Ramos (cell line): ENCODE measurements around the gene CACNA2D3.

ENCODE experiments used
- in situ Hi-C: fragments of 300-500 bp; cut with MboI; formaldehyde crosslinking; loops from one replicate; pipeline ENCODE4 v1.14.3; 2022; ENCODE audit warnings: low sequenced_read_pairs; ENCODE audit not compliant: unreplicated experiment

Gene CACNA2D3

DNA sequence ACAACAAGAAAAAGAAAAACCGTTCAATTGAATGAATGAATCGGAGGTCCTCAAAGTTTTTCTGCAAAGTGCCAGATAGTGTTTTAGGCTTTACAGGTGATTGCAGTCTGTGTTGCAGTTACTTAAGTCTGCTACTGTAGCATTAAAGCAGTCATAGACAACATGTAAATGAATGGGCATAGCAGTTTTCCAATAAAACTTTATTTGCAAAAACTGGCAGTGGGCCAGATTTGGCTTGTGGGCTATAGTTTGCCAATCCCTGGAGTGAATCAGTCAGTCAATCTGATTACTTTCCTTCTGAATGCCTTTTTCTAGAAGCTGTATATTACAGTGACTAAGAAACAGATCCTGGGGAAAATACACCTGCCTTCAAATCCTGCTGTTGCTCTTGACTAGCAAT is 562.9 kb downstream of the CACNA2D3 start:
- in situ Hi-C loops = no loop called here

DNA sequence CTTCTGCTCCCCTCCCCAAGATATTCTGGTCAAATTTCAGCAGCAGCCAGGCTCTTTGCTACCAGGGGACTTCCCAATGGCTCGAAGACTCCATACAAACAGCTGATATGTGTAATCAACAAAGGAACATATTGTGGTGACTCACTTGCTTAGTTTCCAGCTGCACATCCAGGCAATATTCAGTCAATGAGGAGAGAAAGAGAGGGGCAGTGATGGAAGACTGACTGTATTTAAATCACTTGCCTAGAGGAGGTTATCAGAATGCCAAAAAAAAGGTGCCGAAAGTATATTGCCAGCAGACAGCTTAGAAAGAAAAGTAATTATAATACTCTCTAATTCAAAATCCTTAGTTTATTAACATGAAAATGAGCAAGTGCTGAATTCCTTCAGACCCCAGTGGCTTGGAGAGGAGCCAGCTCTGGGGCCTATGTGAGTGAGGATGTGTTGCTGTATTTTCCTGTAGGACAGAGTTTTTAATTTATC is 569.0 kb downstream of the CACNA2D3 start:
- in situ Hi-C loops = no loop called here

DNA sequence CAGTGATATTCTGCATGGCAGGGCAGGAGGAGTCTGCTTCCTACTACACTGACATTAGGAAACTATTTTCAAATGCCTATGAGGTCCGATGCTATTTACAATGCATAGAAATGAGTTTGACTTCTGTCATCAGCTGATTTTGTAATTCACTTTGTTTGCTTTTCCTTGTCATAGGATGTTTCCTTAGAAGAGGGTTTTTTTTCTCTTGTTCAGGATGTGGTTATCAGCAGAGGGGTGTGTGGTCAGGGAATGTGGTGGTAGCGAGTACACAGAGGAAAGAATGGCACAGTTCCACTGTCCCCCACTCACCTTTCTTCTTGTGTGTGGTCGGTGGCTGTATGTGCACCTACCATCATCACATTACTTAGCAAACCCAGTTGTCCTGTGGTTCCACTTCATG is 574.0 kb downstream of the CACNA2D3 start:
- in situ Hi-C loops = no loop called here

DNA sequence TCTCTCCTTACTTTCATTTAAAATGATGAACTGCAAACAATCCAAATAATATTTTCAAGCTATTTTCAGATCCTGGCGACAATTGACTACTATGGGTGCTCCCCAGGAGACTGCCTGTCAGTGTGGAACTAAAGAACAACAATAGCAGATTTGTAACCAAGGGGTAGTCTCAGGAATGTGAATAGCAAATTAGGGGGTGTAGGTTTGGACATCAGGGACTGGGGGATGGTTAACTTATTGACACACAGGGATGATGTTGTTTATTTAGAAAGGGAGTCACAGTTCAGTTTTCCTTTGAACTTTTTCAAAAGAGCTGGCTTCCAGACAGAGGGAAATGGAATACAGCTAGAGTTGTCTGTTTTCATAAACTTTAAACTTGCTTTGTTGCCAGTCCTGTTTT is 575.7 kb downstream of the CACNA2D3 start:
- in situ Hi-C loops = no loop called here

DNA sequence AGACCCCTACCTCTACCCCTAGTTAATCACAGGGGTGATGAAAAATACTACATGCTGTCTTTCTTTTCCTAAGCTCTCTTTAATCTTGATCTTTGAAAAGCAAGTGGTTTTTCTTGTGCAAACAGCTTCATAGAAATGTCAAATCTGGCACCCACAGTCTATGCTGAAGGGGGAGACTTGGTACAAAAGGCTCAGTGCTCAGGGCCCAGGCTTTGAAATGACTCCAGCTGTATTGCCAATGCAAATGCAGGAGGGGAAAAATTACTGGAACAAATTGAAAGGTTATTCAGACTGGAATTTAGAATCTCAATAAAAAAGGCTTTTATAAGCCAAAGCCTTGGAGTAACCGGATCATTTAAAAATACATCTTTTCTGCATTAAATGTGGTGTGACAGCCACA is 581.6 kb downstream of the CACNA2D3 start:
- in situ Hi-C loops = no loop called here

DNA sequence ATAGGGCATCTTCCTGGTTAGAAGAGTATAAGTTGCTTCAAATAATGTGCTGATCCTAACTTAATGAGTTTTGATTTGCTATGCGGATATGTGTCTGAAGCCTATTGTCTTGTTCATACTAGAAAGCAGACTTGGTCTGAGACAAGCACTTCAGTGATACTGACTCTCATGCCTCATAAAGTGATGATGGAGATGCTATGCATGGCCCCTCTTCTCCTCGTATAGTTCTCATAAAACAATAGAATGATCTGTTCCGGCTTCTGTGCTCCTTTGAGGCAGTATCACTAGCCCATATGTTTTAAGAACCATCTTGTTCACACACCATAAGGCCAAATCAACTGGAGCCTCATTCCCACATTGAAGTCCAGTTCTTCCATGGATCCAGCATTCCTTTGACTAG is 583.4 kb downstream of the CACNA2D3 start:
- in situ Hi-C loops = no loop called here

DNA sequence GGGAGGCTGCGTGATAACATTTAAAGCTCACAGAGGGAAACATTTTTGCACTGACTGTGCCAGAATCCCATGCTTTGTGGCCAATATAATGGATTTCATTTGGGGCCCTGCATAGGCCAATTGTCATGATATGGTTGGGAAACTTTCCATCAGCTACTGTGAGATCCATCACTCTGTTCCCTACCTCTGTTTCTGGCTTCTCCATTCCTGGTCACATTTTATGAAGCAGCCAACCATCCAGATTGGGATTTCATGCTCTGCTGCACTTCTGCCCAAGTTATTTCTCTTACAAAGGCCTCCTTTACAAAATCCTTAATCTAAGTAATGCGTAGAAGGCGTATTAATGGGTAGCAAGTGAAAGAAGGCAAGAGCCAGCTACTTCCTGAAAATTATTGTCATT is 584.4 kb downstream of the CACNA2D3 start:
- in situ Hi-C loops = no loop called here

DNA sequence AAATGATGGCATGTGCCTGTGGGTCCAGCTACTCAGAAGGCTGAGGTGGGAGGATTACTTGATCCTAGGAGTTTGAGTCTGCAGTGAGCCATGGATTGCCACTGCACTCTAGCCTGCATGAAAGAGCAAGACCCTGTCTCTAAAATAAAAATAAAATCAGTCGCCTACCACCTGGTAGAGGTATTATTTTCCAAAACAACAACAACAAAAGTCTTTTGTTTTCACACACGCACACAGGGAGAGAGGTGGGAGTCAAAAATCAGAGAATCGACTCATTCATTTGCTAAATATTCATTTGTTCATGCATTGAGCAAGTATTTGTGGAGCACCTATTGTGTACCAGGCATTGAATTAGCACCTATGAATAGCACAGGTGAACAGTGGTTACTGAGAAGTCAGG is 587.4 kb downstream of the CACNA2D3 start:
- in situ Hi-C loops = no loop called here

DNA sequence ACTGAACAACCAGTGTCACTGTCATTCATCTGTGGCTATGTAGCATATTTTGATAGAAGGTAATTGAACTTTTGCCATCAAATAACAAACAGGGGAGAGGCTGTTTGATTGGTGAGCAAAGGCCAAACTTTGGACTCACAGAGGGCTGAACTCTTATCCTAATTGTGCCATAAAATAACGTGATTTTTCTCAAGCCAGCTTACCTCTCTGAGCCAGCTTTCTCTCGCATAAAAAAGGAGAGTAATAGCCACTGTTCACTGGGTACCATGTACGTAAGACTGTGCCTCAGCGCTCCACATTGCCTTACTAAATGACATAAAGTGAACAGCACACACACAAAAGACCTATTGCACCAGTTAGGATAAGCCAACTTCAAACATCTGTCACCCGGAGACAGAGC is 588.6 kb downstream of the CACNA2D3 start:
- in situ Hi-C loops = no loop called here

DNA sequence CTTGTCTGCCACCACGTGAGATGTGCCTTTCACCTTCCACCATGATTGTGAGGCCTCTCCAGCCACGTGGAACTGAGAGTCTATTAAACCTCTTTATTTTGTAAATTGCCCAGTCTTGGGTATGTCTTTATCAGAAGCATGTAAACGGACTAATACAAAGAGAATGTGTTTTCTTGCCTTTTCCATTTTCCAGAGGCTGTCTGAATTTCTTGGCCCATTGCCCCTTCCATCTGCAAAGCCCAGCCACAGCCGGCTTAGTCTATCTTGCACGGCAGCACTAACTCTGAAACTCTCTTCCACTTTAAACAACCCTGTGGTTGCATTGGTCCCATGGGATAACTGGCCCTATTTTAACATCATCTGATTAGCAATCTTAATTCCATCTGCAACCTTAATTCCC is 590.2 kb downstream of the CACNA2D3 start:
- in situ Hi-C loops = no loop called here

DNA sequence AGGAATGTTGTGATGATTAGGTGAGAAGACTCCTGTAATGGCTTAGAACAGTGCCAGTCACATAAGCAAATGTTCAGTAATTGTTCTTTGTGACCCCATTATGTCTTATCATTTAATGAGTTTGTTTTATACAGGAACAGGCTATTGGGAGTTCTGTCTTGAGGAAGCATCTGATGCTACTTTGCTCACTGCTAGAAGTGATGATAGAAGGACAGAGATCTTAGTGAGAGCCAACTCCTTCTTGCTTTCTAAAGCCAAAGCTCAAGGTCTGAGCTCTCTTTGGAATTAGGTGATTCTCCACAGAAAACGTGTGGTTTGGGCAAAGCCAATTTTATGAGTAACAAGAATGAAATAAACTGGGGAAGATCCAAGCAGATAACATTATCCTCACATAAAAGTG is 590.7 kb downstream of the CACNA2D3 start:
- in situ Hi-C loops = no loop called here

DNA sequence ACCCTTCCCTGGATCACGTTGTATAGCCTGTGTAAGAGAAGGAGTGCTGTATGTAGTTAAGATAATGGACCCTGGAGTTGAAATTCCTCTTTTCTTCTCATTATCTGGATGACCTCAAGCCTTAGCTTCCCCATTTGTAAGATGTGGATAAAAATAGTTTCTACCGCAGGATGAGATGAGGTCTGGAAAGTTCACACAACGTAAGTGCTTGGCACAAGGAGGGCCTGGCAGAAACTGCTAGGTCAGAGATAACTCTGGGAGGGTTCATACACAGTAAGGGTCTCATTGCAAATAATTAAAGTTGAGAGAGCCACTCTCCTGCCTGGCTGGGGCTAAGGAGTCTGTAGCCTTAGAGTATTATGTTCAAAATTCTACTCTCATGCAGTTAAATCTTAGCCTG is 591.1 kb downstream of the CACNA2D3 start:
- in situ Hi-C loops = no loop called here

DNA sequence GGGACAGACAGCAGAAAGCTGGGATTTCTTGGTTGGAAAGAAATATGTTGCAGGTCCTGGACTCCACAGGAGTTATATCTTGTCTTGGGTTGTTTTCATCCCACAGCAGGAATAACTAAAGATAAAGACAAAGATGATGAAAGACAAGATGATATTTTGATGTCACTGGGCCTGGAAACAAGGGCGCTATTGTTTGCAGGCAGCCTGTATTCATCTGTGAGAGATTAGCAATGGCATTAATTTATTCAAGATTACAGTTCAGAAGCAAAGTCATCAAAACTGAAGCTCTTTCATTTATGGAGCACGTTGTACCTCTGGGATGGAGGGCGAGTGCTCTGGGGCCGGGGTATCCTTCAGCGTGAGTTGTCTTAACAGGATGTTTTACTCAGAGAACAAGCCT is 591.7 kb downstream of the CACNA2D3 start:
- in situ Hi-C loops = no loop called here

DNA sequence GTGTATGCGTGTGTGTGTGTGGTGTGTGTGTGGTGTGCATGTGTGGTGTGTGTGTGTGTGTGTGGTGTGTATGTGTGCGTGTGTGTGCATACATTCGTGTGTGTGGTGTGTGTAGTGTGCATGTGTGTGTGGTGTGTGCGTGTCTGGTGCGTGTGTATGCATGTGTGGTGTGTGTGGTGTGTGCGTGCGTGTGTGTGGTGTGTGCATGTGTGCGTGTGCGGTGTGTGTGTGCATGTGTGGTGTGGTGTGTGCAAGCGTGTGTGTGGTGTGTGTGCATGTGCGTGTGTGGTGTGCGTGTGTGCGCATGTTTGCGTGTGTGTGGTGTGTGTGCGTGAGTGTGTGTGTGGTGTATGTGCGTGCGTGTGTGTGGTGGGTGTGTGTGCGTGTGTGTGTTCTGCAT is 595.2 kb downstream of the CACNA2D3 start:
- in situ Hi-C loops = no loop called here

DNA sequence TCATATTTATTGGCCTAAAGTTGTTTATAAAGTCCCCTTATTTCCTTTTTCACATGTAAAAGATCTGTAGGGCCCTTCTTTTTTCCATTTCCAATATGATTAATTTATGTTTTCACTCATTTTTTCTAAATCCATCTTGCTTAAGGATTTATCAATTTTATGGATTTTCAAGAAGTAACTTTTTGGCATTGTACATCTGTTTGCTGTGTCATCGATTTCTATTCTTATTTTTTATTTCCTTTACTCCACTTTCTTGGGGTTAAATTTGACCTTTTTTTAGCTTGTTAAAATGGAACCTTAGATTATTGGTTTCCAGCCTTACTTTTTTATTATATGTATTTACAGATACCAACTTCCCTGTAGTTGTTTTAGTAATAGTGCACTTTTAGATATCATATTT is 597.6 kb downstream of the CACNA2D3 start:
- in situ Hi-C loops = no loop called here

DNA sequence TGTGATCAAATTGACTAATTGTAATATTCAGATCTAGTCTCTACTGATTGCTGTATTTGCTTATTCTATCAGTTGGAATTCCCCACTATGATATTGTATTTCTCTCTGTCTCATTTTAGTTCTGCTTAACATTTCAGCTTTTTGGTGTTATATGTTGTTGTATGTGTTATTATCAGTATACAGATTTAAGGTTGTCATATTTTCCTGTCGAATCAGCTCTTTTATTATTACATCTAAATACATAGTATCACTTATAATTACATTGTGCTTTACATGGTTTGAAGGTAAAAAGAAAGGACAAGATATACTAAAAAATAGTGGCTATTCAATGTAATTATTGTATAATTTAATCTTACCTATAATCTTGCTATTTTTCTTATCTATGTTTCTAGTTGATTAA is 598.3 kb downstream of the CACNA2D3 start:
- in situ Hi-C loops = no loop called here

DNA sequence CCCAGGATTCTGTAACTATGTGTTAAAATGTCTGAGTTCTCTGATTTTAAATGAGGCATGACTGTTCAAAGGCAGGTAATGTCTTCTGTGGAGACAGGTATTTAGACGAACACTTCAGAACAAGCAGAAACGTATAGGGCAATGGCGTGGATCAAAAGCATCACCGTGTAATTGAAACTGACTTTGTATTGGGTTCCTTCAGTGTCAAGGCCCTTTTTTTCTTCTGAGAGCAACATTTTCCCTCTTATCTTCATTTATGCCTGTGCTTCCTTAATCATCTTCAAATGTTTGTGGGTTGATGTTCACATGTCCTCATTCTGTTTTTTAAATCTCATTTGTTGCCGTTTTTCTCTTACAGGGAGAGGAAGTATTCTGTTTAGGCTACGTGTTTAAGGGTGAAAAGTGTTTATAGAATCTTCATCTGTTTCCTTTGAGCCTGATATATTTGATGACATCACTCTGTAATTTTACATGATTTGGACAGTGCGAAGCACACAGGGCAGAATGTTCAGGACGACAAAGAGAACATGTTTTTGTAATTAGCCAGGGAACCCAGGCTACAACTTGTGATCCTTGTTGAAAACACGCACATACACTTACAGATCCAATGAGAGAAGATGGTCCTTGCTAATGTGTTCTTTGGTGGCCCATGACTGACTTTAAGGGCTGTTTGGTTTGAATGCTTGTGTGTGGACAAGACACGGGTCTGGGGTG is 609.5 kb downstream of the CACNA2D3 start:
- in situ Hi-C loops = no loop called here

DNA sequence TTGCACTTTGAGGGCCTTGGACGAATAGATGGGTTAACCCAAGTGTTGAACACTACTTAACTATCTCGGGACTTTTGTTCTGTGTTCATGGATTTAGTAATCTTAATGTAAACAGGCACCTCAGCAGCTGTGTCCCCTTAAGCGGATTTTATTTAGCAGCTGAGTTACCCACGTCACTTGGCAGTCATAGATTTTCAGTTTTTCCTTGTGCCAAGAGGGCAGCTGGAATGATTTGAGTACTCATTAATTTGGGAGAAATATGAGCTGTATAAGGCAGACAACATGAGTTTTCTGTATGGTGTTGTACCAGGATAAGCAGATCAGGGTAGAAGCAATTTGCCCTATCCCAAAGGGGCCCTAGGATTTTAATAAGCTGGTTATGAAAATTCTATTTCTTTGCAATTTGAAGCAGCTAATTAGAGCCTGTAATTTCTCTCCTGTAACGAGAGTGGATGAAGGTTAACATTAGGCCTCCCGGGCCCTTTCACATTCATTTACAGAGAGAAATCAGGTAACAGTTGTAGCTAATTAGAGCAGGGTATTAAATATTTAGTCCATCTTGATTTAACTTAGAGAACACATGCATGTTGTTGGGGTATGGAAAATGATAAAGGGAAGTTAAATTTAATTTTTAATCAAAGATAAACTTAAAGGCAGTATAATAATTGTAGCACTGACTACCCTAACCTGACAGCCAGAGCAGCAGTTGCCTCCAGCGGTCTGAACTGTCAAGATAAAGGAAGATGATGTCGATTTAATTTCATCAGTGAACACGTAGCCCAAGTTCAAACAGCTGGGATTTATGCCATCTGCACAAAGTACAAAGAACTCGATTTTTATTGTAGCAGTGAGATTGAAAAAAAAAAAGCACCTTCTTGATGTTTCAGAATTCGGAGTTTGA is 611.0 kb downstream of the CACNA2D3 start:
- in situ Hi-C loops = no loop called here

DNA sequence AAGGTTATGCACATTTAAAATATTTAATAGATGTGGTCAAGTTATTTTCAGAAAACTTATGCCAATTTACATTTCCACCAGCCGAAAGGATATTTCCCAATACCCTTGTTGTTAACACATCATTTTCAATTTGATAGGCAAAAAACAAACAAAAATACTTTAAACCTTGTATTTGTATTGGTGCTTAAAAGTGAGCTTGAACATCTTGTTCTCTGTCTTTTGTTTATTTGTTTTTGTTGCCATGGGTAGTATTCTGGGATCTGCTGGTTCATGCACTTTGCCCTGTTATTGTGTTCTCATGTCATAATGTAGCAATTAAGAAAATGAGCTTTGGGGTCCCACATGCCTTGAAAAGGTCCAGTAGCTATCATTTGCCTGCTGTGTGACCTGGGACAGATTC is 614.1 kb downstream of the CACNA2D3 start:
- in situ Hi-C loops = no loop called here

DNA sequence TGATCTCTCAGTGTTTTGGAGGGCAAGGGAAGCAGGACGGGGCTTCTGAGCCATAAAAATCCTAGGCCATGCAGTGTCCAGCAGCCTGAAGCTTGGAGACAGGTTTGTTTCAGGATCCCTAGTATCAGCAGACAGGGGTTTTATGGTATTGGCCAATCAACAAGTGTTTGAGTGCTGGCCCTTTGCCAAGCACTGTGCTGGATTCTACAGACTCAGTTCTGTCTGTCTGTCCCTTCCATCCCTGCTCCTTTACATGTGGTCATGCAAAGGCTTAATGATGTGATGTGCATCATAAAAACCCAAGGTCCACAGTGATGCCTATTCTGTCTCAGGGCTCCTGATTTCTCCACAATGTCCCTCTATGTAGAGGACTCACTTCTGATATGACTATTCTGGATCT is 621.4 kb downstream of the CACNA2D3 start:
- in situ Hi-C loops = no loop called here

DNA sequence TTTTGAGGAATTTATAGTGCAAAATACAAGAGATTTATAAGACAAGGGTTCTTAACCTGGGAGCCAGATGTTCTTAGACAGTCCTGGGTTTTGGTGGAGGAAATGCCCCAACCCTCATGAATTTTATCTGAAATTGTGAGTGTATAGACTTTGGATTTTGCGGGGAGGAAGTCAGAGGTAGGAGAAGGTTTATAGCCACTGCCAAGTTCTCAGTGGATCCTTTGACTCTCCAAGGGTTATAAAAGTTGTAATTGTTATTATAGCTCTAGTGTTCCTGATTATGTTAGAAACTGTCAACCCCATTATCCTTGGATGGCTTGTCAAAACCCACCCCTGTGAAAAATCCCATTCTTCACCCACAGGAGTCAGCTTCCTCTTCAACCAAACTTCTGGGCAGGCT is 621.9 kb downstream of the CACNA2D3 start:
- in situ Hi-C loops = no loop called here

DNA sequence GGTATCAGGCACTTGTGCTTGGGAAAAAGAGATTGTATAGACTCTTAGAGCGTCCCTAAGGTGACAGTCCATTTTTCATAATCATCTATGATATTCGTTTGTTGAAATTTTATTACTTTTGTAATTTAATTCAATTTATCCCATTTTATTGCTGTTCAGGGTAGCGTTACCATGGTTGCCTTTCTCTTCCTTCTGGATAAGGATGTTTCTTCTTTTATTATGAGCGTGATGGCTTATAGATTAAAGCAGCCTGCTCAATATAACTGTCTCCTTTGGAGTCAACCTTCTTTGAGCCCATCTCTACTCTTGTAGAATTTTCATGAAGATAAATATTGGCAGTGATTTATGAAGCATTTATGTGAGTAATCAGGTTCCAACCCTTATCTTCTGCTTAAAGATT is 623.5 kb downstream of the CACNA2D3 start:
- in situ Hi-C loops = no loop called here
